ENCODE data around the gene MKLN1. TPM values are rescaled to one million over a fixed set of nuclear protein-coding genes. Genes with fewer than 3 reads are reported as not detected.
A peak's percentile ranks its signal among the peaks of the same experiment; 100 is the strongest.

MKLN1 gene
- total RNA-seq, 1 donor from 2014 or later: 60.4 TPM

GRCh38 chr7:131401194-131401593 lies 73.5 kb downstream of the MKLN1 start:
- H3K9me3 ChIP-seq: no peaks in the 10 kb centered on the region
- TF ChIP-seq, protein P1, sequence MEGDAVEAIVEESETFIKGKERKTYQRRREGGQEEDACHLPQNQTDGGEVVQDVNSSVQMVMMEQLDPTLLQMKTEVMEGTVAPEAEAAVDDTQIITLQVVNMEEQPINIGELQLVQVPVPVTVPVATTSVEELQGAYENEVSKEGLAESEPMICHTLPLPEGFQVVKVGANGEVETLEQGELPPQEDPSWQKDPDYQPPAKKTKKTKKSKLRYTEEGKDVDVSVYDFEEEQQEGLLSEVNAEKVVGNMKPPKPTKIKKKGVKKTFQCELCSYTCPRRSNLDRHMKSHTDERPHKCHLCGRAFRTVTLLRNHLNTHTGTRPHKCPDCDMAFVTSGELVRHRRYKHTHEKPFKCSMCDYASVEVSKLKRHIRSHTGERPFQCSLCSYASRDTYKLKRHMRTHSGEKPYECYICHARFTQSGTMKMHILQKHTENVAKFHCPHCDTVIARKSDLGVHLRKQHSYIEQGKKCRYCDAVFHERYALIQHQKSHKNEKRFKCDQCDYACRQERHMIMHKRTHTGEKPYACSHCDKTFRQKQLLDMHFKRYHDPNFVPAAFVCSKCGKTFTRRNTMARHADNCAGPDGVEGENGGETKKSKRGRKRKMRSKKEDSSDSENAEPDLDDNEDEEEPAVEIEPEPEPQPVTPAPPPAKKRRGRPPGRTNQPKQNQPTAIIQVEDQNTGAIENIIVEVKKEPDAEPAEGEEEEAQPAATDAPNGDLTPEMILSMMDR (IDR thresholded peaks at IDR 0.05): no peak
- peaks cover 20% of the 10 kb centered on the region for H3K4me1 ChIP-seq
- DNase-seq (no peak), ATAC-seq (no peak)
- intact Hi-C loops (cut with DNase I): no loop called here
- H3K4me3 ChIP-seq: no peak overlapping the region
- H3K36me3 ChIP-seq: no peaks in the 10 kb centered on the region
- H3K27me3 ChIP-seq (ENCODE audit: low read depth): no peaks in the 10 kb centered on the region
- H3K27ac ChIP-seq: peak overlapping the region; percentile 29

DNA sequence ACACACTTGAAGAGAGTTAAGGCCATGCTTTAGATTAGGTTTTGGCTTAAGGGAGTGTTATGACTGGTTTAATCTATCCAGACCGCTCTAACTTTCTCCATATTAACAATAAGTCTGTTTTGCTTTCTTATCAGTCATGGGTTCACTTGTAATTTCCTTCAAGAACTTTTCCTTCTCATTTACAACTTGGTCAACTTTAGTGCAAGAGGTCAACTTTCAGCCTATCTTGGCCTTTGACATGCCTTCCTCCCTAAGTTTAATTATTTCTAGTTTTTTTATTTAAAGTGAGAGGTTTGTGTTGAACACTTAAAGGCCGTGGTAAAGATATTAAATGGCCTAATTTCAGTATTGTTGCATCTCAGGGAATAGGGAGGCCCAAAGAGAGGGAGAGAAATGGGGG lies 75.6 kb downstream of the MKLN1 start:
- no peaks in the 10 kb centered on the region for H3K27me3 ChIP-seq (ENCODE audit: low read depth)
- no peaks in the 10 kb centered on the region for H3K36me3 ChIP-seq
- TF ChIP-seq, protein P1 (IDR thresholded peaks at IDR 0.05): no peak
- no peak for DNase-seq
- intact Hi-C loops (cut with DNase I): no loop called here
- H3K27ac ChIP-seq: no peak overlapping the region
- no peaks in the 10 kb centered on the region for H3K9me3 ChIP-seq
- peaks cover 20% of the 10 kb centered on the region for H3K4me1 ChIP-seq
- H3K4me3 ChIP-seq: no peak overlapping the region
- ATAC-seq: no peak

DNA sequence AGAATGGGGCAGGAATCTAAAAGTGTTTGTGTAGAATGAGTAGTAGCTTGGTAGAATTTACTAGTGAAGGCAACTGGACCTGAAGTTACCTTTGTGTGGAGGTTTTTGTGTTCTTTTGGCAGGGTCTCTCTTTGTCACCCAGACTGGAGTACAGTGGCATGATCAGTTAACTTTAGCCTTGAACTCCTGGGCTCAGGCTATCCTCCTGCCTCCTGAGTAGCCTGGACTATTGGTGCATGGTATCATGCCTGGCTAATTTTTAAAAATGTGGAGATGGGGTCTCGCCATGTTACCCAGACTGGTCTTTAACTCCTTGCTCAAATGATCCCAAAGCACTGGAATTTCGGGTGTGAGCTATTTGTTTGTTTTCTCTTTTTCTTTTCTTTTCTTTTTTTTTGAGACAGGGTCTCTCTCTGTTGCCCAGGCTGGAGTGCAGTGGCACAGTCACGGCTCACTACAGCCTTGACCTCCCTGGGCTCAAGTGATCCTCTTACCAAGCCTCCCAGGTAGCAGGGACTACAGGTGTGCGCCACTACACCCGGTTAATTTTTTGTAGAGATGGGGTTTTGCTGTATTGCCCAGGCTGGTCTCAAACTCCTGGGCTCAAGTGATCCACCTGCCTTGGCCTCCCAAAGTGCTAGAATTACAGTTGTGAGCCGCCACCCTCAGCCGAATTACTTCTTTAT lies 76.7 kb downstream of the MKLN1 start:
- DNase-seq (no peak), ATAC-seq (no peak)
- no peak overlapping the region for H3K27ac ChIP-seq

DNA sequence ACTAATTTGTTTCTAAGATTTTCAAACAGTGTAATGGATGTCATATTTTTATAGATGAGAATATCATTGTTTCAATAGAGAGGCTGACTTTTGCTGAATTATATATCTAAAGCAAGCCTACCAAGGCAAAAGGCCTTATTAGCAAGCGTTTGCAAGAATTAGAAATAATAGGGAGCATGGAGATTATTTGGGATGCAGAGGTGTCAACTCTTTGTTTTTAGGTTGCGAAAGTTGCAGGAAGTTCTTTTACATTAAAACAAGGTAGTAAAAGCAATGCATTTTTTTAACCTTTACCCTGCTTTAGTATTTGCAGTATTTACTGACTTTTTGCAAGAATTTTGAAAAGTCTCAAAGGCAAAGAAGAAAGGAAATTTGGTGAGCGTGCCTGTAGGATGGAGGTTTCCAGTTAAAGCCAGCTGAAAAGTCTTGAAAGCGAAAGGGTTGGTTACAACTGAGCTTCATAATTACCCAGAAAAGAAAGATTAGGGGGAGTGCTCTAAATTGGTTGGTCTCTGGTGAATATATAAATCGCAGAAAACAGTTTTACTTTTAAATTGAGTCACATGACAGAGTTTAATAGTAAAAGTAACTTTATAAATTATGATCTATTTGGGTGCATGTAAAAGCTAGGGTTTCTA lies 81.6 kb downstream of the MKLN1 start:
- DNase-seq (no peak), ATAC-seq (no peak)
- peaks cover 20% of the 10 kb centered on the region for H3K36me3 ChIP-seq
- no peaks in the 10 kb centered on the region for H3K27me3 ChIP-seq (ENCODE audit: low read depth)
- no peak overlapping the region for H3K4me3 ChIP-seq
- no peaks in the 10 kb centered on the region for H3K9me3 ChIP-seq
- TF ChIP-seq, protein P1 (IDR thresholded peaks at IDR 0.05): no peak
- no peak overlapping the region for H3K27ac ChIP-seq
- intact Hi-C loops (cut with DNase I): no loop called here
- no peaks in the 10 kb centered on the region for H3K4me1 ChIP-seq

More for the DNA sequence above, 76.7 kb downstream of the MKLN1 start:
- Histone ChIP-seq H3K27me3 (ENCODE audit: low read depth) (no peaks in the 10 kb centered on the region), H3K36me3 (no peaks in the 10 kb centered on the region), H3K4me3 (no peak overlapping the region), H3K4me1 (peaks cover 20% of the 10 kb centered on the region), H3K9me3 (no peaks in the 10 kb centered on the region)
- TF ChIP-seq, protein P1 (IDR thresholded peaks at IDR 0.05): no peak
- intact Hi-C loops (cut with DNase I): no loop called here

DNA sequence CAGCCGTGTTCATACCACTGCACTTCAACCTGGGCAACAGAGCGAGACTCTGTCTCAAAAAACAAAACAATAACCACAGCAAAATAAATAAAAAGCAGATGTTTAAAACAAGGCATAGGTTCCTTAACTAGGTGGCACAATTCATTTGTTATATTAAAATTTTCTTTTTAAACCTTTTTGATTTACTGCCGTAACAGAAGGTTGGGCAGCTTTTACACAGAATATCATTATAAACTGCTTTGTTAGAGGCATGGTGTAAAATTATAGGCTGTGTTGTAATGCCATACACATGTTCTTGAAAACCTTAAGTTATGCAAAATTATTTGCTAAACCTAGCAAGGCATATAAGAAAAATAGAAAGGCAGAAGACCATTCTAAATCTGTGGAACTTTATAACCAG lies 84.4 kb downstream of the MKLN1 start:
- TF ChIP-seq, protein P1 (IDR thresholded peaks at IDR 0.05): no peak
- intact Hi-C loops (cut with DNase I): no loop called here

More for the DNA sequence above, 84.4 kb downstream of the MKLN1 start:
- peaks cover 30% of the 10 kb centered on the region for H3K36me3 ChIP-seq
- no peak for DNase-seq
- H3K27me3 ChIP-seq (ENCODE audit: low read depth): no peaks in the 10 kb centered on the region
- H3K27ac ChIP-seq: no peak overlapping the region
- H3K9me3 ChIP-seq: no peaks in the 10 kb centered on the region
- no peak overlapping the region for H3K4me3 ChIP-seq
- H3K4me1 ChIP-seq: no peaks in the 10 kb centered on the region
- no peak for ATAC-seq
